CD14-positive monocyte (primary cell): ENCODE measurements around the gene GABRB2. TPM values are rescaled to one million over a fixed set of nuclear protein-coding genes. Genes with fewer than 3 reads are reported as not detected.
"Not testable (repeated sequence)": the region's sequence is repeated elsewhere in the genome, so short reads cannot be mapped to it uniquely, and the experiment has no call there.

Experiments
- DNase-seq, 3 donors: peaks; one replicate each; pipeline ENCODE4 v3.0.0-alpha.2; 2011 to 2022
- H2AFZ ChIP-seq: 2 replicates; pipeline ENCODE4 v1.6.0; 2012; ENCODE audit warnings: mild to moderate bottlenecking, low read depth, low read length, inconsistent platforms; ENCODE audit not compliant: insufficient read depth, poor library complexity, severe bottlenecking
- H3K27ac ChIP-seq, 2 donors: 1 replicate in 1 of 2; 2 replicates in 1 of 2; pipeline ENCODE4 v1.5.1; 2012 to 2013; ENCODE audit warnings: low read length in 2 of 2, control low read depth in 1 of 2, inconsistent platforms in 1 of 2, low read depth in 1 of 2, mild to moderate bottlenecking in 1 of 2
- H3K27me3 ChIP-seq, 2 donors: one replicate each; pipeline versions ENCODE4 v1.6.0 to v1.6.1; 2011 to 2013; ENCODE audit warnings: low read length in 2 of 2; ENCODE audit not compliant: control insufficient read depth in 2 of 2, insufficient read depth in 2 of 2
- H3K36me3 ChIP-seq, 2 donors: replicated peaks in 1 of 2; 1 replicate in 1 of 2; 2 replicates in 1 of 2; pipeline versions ENCODE4 v1.5.1 to v1.6.1; 2012 to 2013; ENCODE audit warnings: low read length in 2 of 2, control low read depth in 1 of 2, inconsistent platforms in 1 of 2, mild to moderate bottlenecking in 1 of 2; ENCODE audit not compliant: insufficient read depth in 2 of 2, control insufficient read depth in 1 of 2
- H3K4me1 ChIP-seq, 2 donors: 1 replicate in 1 of 2; 2 replicates in 1 of 2; pipeline versions ENCODE4 v1.5.1 to v1.6.1; 2012 to 2013; ENCODE audit warnings: low read length in 2 of 2, control low read depth in 1 of 2, inconsistent platforms in 1 of 2, mild to moderate bottlenecking in 1 of 2, moderate library complexity in 1 of 2; ENCODE audit not compliant: insufficient read depth in 2 of 2, control insufficient read depth in 1 of 2
- H3K4me2 ChIP-seq: replicated peaks from 2 replicates; pipeline ENCODE3; 2012; ENCODE audit warnings: low read length, moderate library complexity, mild to moderate bottlenecking; ENCODE audit not compliant: poor library complexity, severe bottlenecking; ENCODE audit errors: extremely low read depth
- H3K4me3 ChIP-seq, 3 experiments: fragments of 200-600 bp in 1 of 3; sonication (generic) in 1 of 3; replicated peaks in 1 of 3; 1 replicate in 2 of 3; 2 replicates in 1 of 3; pipeline ENCODE4 v1.5.1; 2011 to 2013; ENCODE audit warnings: low read length in 3 of 3, mild to moderate bottlenecking in 3 of 3, control low read depth in 2 of 3, low read depth in 2 of 3, inconsistent platforms in 1 of 3, moderate library complexity in 1 of 3
- H3K79me2 ChIP-seq: 2 replicates; pipeline ENCODE4 v1.6.0; 2012; ENCODE audit warnings: mild to moderate bottlenecking, control low read depth, inconsistent platforms, low read length, moderate library complexity; ENCODE audit not compliant: insufficient read depth
- H3K9ac ChIP-seq: 2 replicates; pipeline ENCODE4 v1.6.0; 2017; ENCODE audit warnings: low read length, mild to moderate bottlenecking; ENCODE audit not compliant: insufficient read depth, poor library complexity, severe bottlenecking
- H3K9me3 ChIP-seq, 2 donors: replicated peaks in 1 of 2; 1 replicate in 1 of 2; 2 replicates in 1 of 2; pipeline versions ENCODE4 v1.5.1 to v1.6.1; 2012 to 2013; ENCODE audit warnings: low read length in 2 of 2, control low read depth in 1 of 2; ENCODE audit not compliant: control insufficient read depth in 1 of 2, insufficient read depth in 1 of 2
- H4K20me1 ChIP-seq: 2 replicates; pipeline ENCODE4 v1.6.0; 2012; ENCODE audit warnings: mild to moderate bottlenecking, low read length, control low read depth, moderate library complexity; ENCODE audit not compliant: insufficient read depth
- H3K27ac Mint-ChIP-seq, 7 donors: one replicate each; pipeline ENCODE4 v1.8.0; 2020; ENCODE audit warnings: mild to moderate bottlenecking in 7 of 7, mixed read lengths in 7 of 7, moderate library complexity in 6 of 7, inconsistent platforms in 2 of 7
- H3K27me3 Mint-ChIP-seq, 3 donors: one replicate each; pipeline ENCODE4 v1.8.0; 2021 to 2022; ENCODE audit warnings: low read depth in 3 of 3, mild to moderate bottlenecking in 3 of 3, mixed read lengths in 3 of 3, moderate library complexity in 3 of 3, inconsistent platforms in 1 of 3
- H3K36me3 Mint-ChIP-seq, 2 donors: one replicate each; pipeline ENCODE4 v1.8.0; 2020; ENCODE audit warnings: mixed read lengths in 2 of 2, inconsistent platforms in 1 of 2, mild to moderate bottlenecking in 1 of 2
- H3K4me1 Mint-ChIP-seq: one replicate; pipeline ENCODE4 v1.8.0; 2020; ENCODE audit warnings: mild to moderate bottlenecking, mixed read lengths
- H3K4me3 Mint-ChIP-seq, 2 donors: one replicate each; pipeline ENCODE4 v1.8.0; 2020; ENCODE audit warnings: mild to moderate bottlenecking in 2 of 2, mixed read lengths in 2 of 2, moderate library complexity in 1 of 2
- H3K9me3 Mint-ChIP-seq, 7 donors: one replicate each; pipeline ENCODE4 v1.8.0; 2020 to 2022; ENCODE audit warnings: mixed read lengths in 7 of 7, mild to moderate bottlenecking in 6 of 7, moderate library complexity in 6 of 7, inconsistent platforms in 2 of 7
- CTCF ChIP-seq: fragments of 200-600 bp; IDR thresholded peaks from one replicate; pipeline ENCODE4 v1.8.0; 2022; ENCODE audit warnings: antibody characterized with exemption, mild to moderate bottlenecking
- WGBS: methylation state at CpG from one replicate; pipeline ENCODE4 v1.1.5; 2013; ENCODE audit warnings: missing lambda C conversion rate; ENCODE audit not compliant: insufficient coverage; 5-methylcytosine and 5-hydroxymethylcytosine counted together
- intact Hi-C, 2 donors: fragments of 100-400 bp; cut with micrococcal nuclease; formaldehyde crosslinking; loops; one replicate each; pipeline versions ENCODE4 v1.15.0 to v1.15.1; 2023
- polyA plus RNA-seq, 3 donors: library from polyadenylated mRNA; depleted of rRNA in 1 of 3; unstranded in 2 of 3; stranded (reverse) in 1 of 3; fragments of 300-500 nt in 2 of 3; fragments of >200 nt in 1 of 3; fragmentation: Illumina TruSeq in 2 of 3; gene quantifications; 1 replicate in 2 of 3; 2 replicates in 1 of 3; pipeline ENCODE4 v1.2.3, GENCODE V29; 2012 to 2021

GABRB2 gene
- polyA plus RNA-seq, 3 donors: not detected

- no peak overlapping the region for H3K27ac Mint-ChIP-seq
Measured at GRCh38 chr5:161258438-161258837, 288.1 kb downstream of the GABRB2 start.

GRCh38 chr5:161256957-161257356 is 289.6 kb downstream of the GABRB2 start:
- Histone ChIP-seq H3K9ac (no peak overlapping the region), H3K9me3 (no peaks in the 10 kb centered on the region), H3K36me3 (no peaks in the 10 kb centered on the region), H3K27ac (no peak overlapping the region), H3K27me3 (no peaks in the 10 kb centered on the region), H3K79me2 (no peaks in the 10 kb centered on the region), H4K20me1 (no peaks in the 10 kb centered on the region), H3K4me1 (no peaks in the 10 kb centered on the region), H3K4me3 (no peak overlapping the region), H3K4me2 (no peak overlapping the region), H2AFZ (no peak overlapping the region)
- DNase-seq: no peak
- peaks cover 0 to 2% (median 0%) of the 10 kb centered on the region in 7 donors for H3K9me3 Mint-ChIP-seq
- no peaks in the 10 kb centered on the region for H3K36me3 Mint-ChIP-seq
- no CpG with 5 or more reads among the region's 2 CpGs for WGBS
- TF ChIP-seq CTCF: no peak
- no peaks in the 10 kb centered on the region for H3K4me1 Mint-ChIP-seq
- H3K4me3 Mint-ChIP-seq: no peak overlapping the region
- intact Hi-C loops: no loop called here
- H3K27ac Mint-ChIP-seq: no peak overlapping the region
- no peaks in the 10 kb centered on the region for H3K27me3 Mint-ChIP-seq

More at GRCh38 chr5:161258438-161258837, 288.1 kb downstream of the GABRB2 start:
- no peaks in the 10 kb centered on the region for H3K4me1 ChIP-seq
- H3K4me3 ChIP-seq: no peak overlapping the region
- H3K9me3 Mint-ChIP-seq: peaks cover 0 to 2% (median 0%) of the 10 kb centered on the region in 7 donors
- no peaks in the 10 kb centered on the region for H3K27me3 Mint-ChIP-seq
- no peak overlapping the region for H3K4me2 ChIP-seq
- H3K27ac ChIP-seq: no peak overlapping the region
- H3K4me1 Mint-ChIP-seq: no peaks in the 10 kb centered on the region
- no peak overlapping the region for H3K9ac ChIP-seq
- no peaks in the 10 kb centered on the region for H3K9me3 ChIP-seq
- intact Hi-C loops: no loop called here
- H4K20me1 ChIP-seq: no peaks in the 10 kb centered on the region
- H2AFZ ChIP-seq: no peak overlapping the region
- no peak overlapping the region for H3K4me3 Mint-ChIP-seq
- DNase-seq: no peak
- H3K79me2 ChIP-seq: no peaks in the 10 kb centered on the region
- TF ChIP-seq CTCF: no peak
- H3K36me3 Mint-ChIP-seq: no peaks in the 10 kb centered on the region
- no peaks in the 10 kb centered on the region for H3K27me3 ChIP-seq
- H3K36me3 ChIP-seq: no peaks in the 10 kb centered on the region

GRCh38 chr5:161252955-161253354 is 293.6 kb downstream of the GABRB2 start:
- H3K36me3 Mint-ChIP-seq, H3K27ac Mint-ChIP-seq, H3K4me3 Mint-ChIP-seq, H3K9me3 ChIP-seq, DNase-seq, H3K4me1 ChIP-seq, H3K9ac ChIP-seq, H2AFZ ChIP-seq, H3K4me2 ChIP-seq, H3K27me3 Mint-ChIP-seq, H4K20me1 ChIP-seq, H3K4me1 Mint-ChIP-seq, intact Hi-C loops, H3K27ac ChIP-seq, H3K36me3 ChIP-seq, H3K4me3 ChIP-seq, H3K27me3 ChIP-seq, H3K79me2 ChIP-seq: not testable (repeated sequence)
- peaks cover 5 to 13% (median 10%) of the 10 kb centered on the region in 7 donors for H3K9me3 Mint-ChIP-seq
- WGBS: 89% methylated on average over 3 of the region's 3 CpGs
